GM19099 (cell line): Measurements from ENCODE around the gene MTR.

Experiments used
- POLR2A ChIP-seq: IDR thresholded peaks from 3 replicates; pipeline ENCODE4 v1.6.1; 2011; ENCODE audit warnings: low read depth; ENCODE audit not compliant: insufficient read length; ENCODE audit errors: extremely low read depth

The MTR gene

DNA sequence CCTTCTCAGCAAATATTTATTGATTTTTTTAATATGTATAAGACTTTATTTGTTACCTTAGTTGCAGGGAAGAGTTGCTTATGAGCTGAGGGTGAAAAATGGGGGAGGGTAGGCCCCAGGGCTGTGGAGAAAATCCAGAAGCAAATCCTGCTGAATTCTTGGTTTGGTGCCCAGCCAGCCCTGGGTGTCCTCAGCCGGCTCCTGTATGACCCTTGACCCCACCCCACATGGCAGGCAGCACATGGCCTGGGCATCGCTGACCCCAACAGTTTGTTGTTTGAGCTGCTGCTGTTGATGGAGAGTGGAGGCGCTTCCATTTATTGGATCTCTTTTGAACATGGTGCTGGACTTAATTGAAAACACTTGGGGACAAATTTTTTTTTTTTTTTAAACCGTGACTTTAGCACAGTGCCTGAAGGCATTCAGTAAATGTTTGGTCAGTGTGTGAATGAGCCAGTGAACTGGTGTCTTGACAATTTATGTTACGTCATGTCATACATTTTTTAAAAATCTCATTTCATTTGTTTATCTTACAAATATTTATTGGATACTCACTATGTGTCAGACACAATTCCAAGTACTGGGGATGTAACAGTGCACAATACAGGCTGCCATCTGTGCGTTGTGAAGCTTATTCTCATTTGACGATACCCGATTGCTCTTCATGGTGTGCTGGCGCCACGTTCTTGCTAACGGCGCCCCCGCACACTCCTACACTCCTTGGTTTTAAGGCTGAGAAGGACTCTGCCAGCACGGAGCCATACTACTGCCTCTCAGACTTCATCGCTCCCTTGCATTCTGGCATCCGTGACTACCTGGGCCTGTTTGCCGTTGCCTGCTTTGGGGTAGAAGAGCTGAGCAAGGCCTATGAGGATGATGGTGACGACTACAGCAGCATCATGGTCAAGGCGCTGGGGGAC, 98.8 kb downstream of the MTR start:
- no peak for TF ChIP-seq POLR2A

DNA sequence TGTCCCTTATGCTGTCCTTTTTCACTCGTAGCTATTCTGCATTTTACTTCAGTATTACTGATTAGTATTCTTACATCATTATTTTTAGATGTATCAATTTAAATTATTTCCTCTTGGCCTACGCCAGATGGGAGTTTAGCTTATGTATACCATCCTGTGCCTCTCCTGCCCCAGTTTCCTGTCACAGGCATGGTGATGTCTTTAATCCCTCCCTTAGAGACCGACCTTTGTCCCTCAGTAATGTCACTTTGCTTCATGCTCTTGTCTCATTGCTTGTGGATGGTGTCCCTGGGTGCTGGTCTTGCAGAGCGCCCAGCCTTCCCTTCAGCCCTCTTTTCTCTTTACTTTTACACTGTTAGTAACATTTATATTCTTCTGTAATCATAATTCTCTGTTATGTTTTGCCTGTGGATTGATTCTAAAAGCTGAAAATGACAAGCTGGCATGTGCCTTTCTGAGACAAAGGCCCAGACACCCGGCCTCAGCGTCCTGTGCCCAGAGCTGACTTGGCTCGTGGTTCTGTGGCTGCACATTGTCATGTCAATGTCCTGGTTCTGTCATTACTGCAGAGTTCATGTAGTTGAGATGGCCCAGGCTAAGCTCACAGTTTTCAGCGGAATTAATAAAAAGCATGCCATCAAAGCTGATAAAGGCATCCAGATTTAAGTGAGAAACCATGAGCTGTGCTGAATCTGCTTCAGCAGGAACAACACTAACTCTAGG, 100.7 kb downstream of the MTR start:
- TF ChIP-seq POLR2A: no peak

- no peak for TF ChIP-seq POLR2A
Observed at GRCh38 chr1:236896716-236897115, 101.6 kb downstream of the MTR start.

GRCh38 chr1:236904892-236905741, 110.0 kb downstream of the MTR start:
- TF ChIP-seq POLR2A: no peak

DNA sequence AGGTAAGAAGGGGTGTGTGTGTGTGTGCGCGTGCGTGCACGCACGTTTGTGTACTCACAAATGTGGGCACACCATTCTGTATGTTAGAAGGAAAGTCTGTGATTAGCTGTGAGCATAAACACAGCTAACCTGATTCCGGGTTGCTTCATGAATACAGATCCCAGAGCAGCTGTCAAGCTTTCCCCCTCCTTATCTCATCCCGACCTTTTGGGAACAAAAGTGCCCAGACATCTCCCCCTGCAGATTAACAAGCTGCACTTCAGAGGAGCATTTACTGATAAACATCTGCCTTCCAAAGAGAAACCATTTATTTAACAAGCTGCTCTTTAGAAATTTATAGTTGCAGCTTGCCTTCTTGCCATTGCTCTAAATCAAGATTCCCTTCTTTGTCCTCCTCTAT, 112.1 kb downstream of the MTR start:
- no peak for TF ChIP-seq POLR2A

- TF ChIP-seq POLR2A: no peak
Observed at GRCh38 chr1:236908669-236909068, 113.6 kb downstream of the MTR start.

- TF ChIP-seq POLR2A: no peak
Observed at GRCh38 chr1:236913371-236914037, 118.4 kb downstream of the MTR start.

- no peak for TF ChIP-seq POLR2A
Observed at GRCh38 chr1:236914375-236914774, 119.3 kb downstream of the MTR start.

DNA sequence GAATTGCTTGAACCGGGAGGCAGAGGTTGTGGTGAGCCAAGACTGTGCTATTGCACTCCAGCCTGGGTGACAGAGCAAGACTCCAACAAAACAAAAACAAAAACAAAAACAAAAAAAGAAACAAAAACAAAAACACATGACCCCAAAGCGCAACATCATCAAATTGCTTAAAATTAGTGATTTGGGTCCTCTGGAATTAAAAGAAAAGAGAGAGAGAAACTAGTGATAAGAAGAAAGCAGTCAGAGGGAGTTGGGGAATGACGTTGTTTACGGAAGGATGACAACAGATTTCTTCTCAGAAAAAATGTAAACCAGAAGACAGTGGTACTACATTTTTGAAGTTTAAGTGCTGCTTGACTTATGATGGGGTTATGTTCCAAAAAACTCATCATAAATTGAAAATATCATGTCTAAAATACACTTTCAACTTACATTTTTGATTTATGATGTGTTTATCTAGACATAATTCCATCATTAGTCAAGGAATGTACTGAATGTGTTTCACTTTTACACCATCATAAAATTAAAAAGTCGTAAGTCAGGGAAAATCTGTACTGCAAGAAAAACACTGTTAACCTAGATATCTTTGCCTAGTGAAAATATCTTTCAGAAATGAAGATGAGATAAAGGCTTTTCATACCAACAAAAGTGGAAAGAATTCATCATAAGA, 121.2 kb downstream of the MTR start:
- TF ChIP-seq POLR2A: no peak

DNA sequence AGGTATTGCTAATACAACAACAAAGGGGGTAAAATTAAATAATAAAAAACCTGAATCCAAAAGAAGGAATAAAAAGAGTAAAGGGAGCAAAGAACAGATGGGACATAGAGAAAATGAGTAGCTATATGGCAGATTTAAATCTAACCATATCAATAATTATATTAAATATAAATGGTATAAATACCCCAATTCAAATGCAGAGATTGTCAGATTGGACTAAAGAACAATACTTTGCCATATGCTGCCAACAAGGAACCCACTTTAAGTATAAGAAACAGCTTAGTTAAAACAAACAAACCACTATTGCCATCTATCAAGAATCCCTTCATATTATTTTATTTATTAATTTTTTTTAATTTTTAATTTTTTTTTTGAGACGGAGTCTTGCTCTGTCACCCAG, 122.4 kb downstream of the MTR start:
- no peak for TF ChIP-seq POLR2A

DNA sequence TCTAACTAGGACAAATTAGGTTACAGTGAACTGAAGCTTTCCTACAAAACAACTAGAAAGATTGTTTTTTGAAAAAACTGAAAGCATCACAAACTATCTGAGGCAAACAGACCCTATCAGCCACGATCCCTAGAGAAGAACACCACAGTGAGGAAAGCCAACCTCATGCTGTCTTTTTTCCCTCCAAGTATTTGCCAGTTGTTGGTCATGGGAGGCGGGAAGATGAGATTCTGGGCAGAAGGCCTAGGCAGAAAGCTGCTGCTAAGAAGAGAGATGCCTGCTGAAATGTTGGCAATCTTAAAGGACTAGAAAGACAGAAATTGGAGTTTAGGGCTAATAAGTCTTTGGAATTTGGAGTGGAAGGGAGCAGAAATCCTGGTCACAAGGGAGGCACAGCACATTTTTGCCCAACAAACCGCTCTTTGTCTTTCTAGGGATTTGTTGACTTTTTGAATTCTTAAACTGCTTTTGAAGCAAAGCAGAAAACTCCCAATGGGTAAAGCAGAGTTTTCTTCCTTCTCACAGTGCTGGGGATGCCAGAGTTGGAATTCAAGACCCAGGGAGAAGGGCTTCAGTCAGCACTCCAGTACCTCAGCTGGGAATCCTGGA, 125.3 kb downstream of the MTR start:
- TF ChIP-seq POLR2A: no peak

GRCh38 chr1:236921610-236922009, 126.5 kb downstream of the MTR start:
- no peak for TF ChIP-seq POLR2A

DNA sequence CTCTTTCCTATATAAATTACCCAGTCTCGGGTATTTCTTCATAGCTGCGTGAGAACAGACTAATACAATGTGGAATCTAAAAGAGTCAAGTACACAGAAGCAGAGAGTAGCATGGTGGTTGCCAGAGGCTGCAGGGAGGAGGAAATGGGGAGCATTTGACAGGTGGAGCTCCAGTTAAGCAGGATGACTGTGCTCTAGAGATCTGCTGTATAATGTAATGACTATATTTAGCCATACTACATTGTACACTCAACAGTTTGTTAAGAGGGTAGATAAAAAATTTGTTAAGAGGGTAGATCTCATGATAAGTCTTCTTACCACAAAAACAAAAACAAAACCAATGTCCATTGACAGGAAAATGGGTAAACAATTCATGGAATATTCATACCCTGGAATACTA, 127.1 kb downstream of the MTR start:
- TF ChIP-seq POLR2A: no peak

DNA sequence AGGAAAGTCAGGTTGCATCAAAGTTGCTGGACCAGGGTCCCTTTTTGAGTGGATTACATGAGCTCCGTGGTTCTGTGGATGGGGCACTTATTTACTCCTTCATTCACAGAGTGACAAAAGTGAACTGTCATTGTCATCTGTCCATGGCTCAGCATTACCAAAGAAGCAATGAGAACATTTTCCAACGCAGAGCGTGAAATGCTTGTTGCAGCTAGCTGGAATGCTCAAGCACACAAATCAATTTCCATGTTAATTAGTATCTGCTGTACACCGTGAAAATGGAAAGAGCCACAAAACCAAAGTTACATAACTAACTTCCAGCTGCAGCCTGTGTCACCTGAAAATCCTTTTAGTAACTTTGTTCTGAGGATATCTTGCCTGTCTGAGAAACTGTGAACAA, 130.3 kb downstream of the MTR start:
- TF ChIP-seq POLR2A: no peak

DNA sequence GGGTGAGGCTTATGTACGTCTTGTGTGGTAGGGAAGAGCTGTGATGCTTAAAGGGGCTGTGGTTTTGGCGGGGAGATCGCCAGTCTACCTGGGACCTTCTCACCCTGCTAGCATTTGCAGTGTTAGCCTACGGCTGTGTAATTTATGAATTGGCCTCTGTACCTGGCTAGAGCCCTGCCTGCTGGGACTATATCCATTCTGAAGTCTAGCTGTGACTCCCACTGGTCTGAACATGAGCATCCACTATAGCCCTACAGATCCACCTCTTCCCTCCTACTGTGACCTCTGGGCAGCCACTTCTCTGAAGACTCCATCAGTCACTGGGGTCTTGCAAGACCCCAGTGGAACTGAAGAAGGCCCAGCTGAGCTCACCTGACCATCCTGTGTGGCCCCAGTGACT, 135.4 kb downstream of the MTR start:
- TF ChIP-seq POLR2A: no peak

- no peak for TF ChIP-seq POLR2A
Observed at GRCh38 chr1:236938760-236939159, 143.7 kb downstream of the MTR start.
